Esophagus muscularis mucosa (tissue), 3 donors: ENCODE data around the gene JARID2.

Experiments
- POLR2A ChIP-seq: fragments of 450-650 bp; IDR thresholded peaks from one replicate; pipeline ENCODE4 v1.6.1; 2017; ENCODE audit warnings: antibody characterized with exemption, moderate library complexity, mild to moderate bottlenecking, low read depth
- TF ChIP-seq, protein P1 (sequence below), 3 experiments: fragments of 200-600 bp in 2 of 3; fragments of 450-650 bp in 1 of 3; sonication (generic) in 2 of 3; IDR thresholded peaks; one replicate each; pipeline ENCODE4 v1.5.1; 2017 to 2019; ENCODE audit warnings: antibody characterized with exemption in 3 of 3, mild to moderate bottlenecking in 2 of 3, moderate library complexity in 1 of 3

DNA sequence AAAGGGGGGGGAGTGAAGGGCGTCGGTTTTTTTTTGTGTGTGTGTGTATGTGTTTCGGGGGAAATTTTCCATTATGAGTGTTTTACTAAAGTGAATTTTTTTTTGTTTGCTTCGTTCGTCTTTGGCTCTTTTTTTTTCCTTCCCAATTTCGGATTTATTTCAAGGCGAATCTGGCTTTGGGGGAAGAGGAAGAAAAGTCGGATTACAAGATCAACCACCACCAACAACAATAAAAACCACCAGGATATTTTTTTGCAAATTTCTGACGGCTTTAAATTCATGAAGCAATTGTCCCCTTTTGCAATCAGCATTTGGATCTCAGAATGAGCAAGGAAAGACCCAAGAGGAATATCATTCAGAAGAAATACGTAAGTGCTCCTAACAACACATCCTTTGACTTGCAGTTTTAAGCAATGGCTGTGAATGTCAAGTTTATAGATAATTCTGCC, 372 bp downstream of the JARID2 start:
- TF ChIP-seq, protein P1, sequence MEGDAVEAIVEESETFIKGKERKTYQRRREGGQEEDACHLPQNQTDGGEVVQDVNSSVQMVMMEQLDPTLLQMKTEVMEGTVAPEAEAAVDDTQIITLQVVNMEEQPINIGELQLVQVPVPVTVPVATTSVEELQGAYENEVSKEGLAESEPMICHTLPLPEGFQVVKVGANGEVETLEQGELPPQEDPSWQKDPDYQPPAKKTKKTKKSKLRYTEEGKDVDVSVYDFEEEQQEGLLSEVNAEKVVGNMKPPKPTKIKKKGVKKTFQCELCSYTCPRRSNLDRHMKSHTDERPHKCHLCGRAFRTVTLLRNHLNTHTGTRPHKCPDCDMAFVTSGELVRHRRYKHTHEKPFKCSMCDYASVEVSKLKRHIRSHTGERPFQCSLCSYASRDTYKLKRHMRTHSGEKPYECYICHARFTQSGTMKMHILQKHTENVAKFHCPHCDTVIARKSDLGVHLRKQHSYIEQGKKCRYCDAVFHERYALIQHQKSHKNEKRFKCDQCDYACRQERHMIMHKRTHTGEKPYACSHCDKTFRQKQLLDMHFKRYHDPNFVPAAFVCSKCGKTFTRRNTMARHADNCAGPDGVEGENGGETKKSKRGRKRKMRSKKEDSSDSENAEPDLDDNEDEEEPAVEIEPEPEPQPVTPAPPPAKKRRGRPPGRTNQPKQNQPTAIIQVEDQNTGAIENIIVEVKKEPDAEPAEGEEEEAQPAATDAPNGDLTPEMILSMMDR (IDR thresholded peaks at IDR 0.05): no peak
- TF ChIP-seq POLR2A: no peak
